Measurements from ENCODE around the gene MYH14.

The MYH14 gene

DNA sequence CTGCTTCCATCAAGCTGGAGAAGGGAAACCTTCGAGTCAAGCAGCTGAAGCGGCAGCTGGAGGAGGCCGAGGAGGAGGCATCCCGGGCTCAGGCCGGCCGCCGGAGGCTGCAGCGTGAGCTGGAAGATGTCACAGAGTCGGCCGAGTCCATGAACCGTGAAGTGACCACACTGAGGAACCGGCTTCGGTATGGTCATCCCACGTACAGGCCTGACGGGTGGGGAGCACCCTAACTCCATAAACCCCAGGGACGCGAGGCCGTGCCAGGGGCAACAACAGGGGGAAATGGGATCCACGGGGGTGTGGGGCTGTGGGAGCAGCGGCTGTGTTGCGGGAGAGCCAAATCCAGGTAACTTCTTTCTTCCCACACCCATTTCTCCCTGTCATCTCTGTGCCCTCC is 105.6 kb downstream of the MYH14 start:
- H3K4me3 ChIP-seq (ENCODE audit: low read depth, low read length): no peak overlapping the region
- TF ChIP-seq, protein P1, sequence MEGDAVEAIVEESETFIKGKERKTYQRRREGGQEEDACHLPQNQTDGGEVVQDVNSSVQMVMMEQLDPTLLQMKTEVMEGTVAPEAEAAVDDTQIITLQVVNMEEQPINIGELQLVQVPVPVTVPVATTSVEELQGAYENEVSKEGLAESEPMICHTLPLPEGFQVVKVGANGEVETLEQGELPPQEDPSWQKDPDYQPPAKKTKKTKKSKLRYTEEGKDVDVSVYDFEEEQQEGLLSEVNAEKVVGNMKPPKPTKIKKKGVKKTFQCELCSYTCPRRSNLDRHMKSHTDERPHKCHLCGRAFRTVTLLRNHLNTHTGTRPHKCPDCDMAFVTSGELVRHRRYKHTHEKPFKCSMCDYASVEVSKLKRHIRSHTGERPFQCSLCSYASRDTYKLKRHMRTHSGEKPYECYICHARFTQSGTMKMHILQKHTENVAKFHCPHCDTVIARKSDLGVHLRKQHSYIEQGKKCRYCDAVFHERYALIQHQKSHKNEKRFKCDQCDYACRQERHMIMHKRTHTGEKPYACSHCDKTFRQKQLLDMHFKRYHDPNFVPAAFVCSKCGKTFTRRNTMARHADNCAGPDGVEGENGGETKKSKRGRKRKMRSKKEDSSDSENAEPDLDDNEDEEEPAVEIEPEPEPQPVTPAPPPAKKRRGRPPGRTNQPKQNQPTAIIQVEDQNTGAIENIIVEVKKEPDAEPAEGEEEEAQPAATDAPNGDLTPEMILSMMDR (IDR thresholded peaks at IDR 0.05; ENCODE audit: low read depth, low read length): no peak

- TF ChIP-seq, protein P1 (IDR thresholded peaks at IDR 0.05; ENCODE audit: low read depth, low read length): no peak
- no peak overlapping the region for H3K4me3 ChIP-seq (ENCODE audit: low read depth, low read length)
These were observed 106.1 kb downstream of the MYH14 start for GRCh38 chr19:50309396-50310125.

GRCh38 chr19:50310759-50311465 is 107.5 kb downstream of the MYH14 start:
- TF ChIP-seq, protein P1 (IDR thresholded peaks at IDR 0.05; ENCODE audit: low read depth, low read length): no peak
- no peak overlapping the region for H3K4me3 ChIP-seq (ENCODE audit: low read depth, low read length)

DNA sequence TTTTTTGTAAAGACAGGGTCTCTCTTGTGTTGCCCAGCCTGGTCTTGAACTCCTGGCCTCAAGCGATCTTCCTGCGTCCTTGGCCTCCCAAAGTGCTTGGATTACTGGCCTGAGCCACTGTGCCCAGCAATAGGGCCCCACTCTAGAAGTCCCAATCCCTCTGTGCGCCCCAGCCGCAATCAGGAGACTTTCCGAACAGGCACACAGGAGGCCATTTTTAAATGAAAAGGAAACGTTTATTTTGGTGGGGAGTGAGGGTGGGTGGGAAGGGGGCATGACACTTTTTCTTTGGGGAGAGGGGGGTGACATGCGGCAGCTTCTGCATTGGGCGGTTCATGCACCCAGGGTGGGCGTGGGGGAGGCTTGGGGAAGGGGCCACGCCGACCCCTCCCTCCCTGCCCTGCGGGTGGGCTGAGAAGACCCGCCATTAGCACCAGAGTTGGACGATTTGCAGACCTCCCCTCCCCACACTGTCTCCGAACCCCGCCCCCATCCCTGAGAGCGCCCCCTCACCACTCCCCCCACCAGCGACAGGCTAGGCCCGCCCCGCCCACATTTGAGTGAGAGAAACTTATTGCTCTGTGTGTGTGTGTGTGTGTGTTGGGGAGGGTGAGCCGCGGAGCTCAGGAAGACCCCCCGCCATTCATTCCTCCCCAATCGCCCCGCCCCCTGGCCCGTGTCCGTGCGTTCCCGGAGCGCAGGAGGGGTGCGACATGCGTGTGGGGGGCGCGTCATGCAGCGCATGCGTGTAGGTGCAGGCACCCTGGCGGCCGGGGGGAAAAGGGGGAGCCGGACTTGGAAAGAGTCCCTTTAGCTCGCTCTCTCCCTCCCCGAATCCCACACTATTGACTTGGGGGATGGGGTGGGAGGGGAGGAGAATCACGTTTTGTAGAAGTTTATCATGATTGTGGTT is 108.6 kb downstream of the MYH14 start:
- TF ChIP-seq, protein P1 (IDR thresholded peaks at IDR 0.05; ENCODE audit: low read depth, low read length): no peak
- no peak overlapping the region for H3K4me3 ChIP-seq (ENCODE audit: low read depth, low read length)

DNA sequence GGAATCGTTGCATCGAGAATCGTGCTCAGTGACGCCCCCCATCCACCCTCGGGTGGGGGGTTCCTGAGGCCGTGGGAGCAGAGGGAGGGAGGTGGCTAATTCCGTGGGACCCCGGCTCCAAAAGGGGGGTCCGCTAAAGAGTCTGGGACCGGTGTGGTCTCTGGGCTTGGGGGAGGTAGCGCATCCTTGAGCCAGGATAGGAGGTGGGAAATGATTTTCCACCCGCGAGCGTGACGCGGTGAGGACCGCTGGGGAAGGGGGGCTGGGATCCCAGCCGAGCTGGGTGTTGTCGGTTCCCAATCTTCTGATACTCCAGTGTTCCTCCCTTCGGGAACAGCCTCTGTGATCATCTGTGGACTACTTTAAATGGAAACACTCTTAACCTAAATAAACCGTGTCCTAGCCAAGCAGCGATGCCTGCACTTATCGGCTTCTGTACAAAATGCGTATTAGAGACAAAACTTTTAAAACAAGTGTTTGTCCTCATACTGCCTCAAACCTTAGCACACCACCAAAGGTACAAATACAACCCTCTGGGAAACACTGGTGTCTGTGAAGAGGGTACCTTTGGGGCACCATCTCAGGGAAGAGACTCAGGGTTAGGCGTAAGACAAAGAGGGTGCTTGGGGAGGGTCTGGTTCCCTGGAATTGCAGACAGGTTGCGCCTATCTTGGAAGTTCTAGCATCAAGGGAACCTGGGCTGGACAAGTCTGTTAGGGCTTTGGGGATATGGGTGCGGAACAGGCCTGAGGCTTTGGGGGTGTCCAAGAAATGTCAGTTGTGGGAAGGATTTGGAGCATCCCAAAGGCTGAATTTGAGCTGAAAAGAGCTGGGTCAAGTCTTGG is 109.8 kb downstream of the MYH14 start:
- TF ChIP-seq, protein P1 (IDR thresholded peaks at IDR 0.05; ENCODE audit: low read depth, low read length): no peak
- no peak overlapping the region for H3K4me3 ChIP-seq (ENCODE audit: low read depth, low read length)

- H3K4me3 ChIP-seq (ENCODE audit: low read depth, low read length): no peak overlapping the region
- TF ChIP-seq, protein P1 (IDR thresholded peaks at IDR 0.05; ENCODE audit: low read depth, low read length): no peak
These were observed 110.6 kb downstream of the MYH14 start for GRCh38 chr19:50313812-50314536.

All from WI38 (cell line).